Kidney epithelial cell (primary cell): Measurements from ENCODE around the gene DCDC2. TPM values are rescaled to one million over a fixed set of nuclear protein-coding genes. Genes with fewer than 3 reads are reported as not detected.
A peak's percentile ranks its signal among the peaks of the same experiment; 100 is the strongest.

Source experiments
- DNase-seq: peaks from one replicate; pipeline ENCODE4 v3.0.0-alpha.2; 2010; ENCODE audit warnings: low read depth
- H3K27me3 ChIP-seq: 2 replicates; pipeline ENCODE4 v1.6.0; 2011; ENCODE audit warnings: low read length; ENCODE audit not compliant: control insufficient read depth, insufficient read depth
- H3K36me3 ChIP-seq: 2 replicates; pipeline ENCODE4 v1.5.1; 2011; ENCODE audit warnings: low read length; ENCODE audit not compliant: control insufficient read depth, insufficient read depth
- H3K4me3 ChIP-seq: 2 replicates; pipeline ENCODE4 v1.5.1; 2011; ENCODE audit warnings: low read depth, mild to moderate bottlenecking, control low read depth, low read length
- CTCF ChIP-seq: IDR thresholded peaks from 2 replicates; pipeline ENCODE4 v1.5.1; 2011; ENCODE audit warnings: mild to moderate bottlenecking, moderate library complexity, low read length, control low read depth, inconsistent platforms; ENCODE audit not compliant: insufficient read depth, poor library complexity, severe bottlenecking
- total RNA-seq: library from RNA; depleted of rRNA; stranded (reverse); fragments of >200 nt; gene quantifications from 2 replicates; pipeline ENCODE4 v1.2.3, GENCODE V29; 2015

The DCDC2 gene
- total RNA-seq, 1 donor from 2014 or later = 43.9 TPM

GRCh38 chr6:24186349-24186748 lies 171.5 kb downstream of the DCDC2 start:
- no peaks in the 10 kb centered on the region for H3K27me3 ChIP-seq
- no peak for DNase-seq
- no peak overlapping the region for H3K4me3 ChIP-seq
- no peak for TF ChIP-seq CTCF
- no peaks in the 10 kb centered on the region for H3K36me3 ChIP-seq

GRCh38 chr6:24183584-24183983 lies 174.3 kb downstream of the DCDC2 start:
- no peak for DNase-seq
- Histone ChIP-seq H3K36me3 (no peaks in the 10 kb centered on the region), H3K4me3 (no peak overlapping the region), H3K27me3 (no peaks in the 10 kb centered on the region)
- no peak for TF ChIP-seq CTCF

- no peak for TF ChIP-seq CTCF
- no peak overlapping the region for H3K4me3 ChIP-seq
- H3K36me3 ChIP-seq = no peaks in the 10 kb centered on the region
- DNase-seq = no peak
- no peaks in the 10 kb centered on the region for H3K27me3 ChIP-seq
These were observed 200.0 kb downstream of the DCDC2 start for GRCh38 chr6:24157886-24158285.

- TF ChIP-seq CTCF = no peak
- Histone ChIP-seq H3K36me3 (no peaks in the 10 kb centered on the region), H3K27me3 (no peaks in the 10 kb centered on the region), H3K4me3 (no peak overlapping the region)
- peak; percentile 37 for DNase-seq
These were observed 203.7 kb downstream of the DCDC2 start for GRCh38 chr6:24154121-24154520.

- no peak for DNase-seq
- H3K4me3 ChIP-seq = no peak overlapping the region
- H3K27me3 ChIP-seq = no peaks in the 10 kb centered on the region
- no peak for TF ChIP-seq CTCF
- H3K36me3 ChIP-seq = no peaks in the 10 kb centered on the region
These were observed 205.8 kb downstream of the DCDC2 start for GRCh38 chr6:24152014-24152413.

- Histone ChIP-seq H3K4me3 (no peak overlapping the region), H3K27me3 (no peaks in the 10 kb centered on the region), H3K36me3 (no peaks in the 10 kb centered on the region)
- DNase-seq = no peak
- TF ChIP-seq CTCF = no peak
These were observed 208.0 kb downstream of the DCDC2 start for GRCh38 chr6:24149836-24150235.
